Cerebellar nuclear complex (tissue), 1 donor: ENCODE measurements around the gene DIP2C.

ENCODE experiments used
- DNase-seq, 2 experiments: peaks; one replicate each; lab custom pipeline; 2025; lab: John Stamatoyannopoulos, UW

The DIP2C gene

DNA sequence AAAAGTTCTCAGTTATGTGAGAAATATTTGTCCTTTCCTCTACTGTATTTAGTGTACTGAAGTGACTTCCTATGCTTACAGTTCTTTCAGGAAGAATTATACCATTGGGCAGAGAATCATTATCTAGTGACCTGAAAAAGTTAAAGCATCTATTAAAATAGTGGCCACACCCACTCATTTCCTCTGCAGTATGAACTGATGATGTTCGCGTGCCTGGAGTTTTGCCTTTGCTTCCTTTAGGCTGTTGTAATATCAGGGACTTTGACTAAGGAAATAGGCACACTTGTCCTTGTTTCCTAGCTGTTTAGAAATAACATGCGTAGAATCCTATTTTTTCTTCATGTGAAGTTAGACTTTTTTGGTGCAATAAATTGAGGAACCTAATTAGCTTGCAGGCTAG, 453.6 kb downstream of the DIP2C start:
- no peak for DNase-seq

DNA sequence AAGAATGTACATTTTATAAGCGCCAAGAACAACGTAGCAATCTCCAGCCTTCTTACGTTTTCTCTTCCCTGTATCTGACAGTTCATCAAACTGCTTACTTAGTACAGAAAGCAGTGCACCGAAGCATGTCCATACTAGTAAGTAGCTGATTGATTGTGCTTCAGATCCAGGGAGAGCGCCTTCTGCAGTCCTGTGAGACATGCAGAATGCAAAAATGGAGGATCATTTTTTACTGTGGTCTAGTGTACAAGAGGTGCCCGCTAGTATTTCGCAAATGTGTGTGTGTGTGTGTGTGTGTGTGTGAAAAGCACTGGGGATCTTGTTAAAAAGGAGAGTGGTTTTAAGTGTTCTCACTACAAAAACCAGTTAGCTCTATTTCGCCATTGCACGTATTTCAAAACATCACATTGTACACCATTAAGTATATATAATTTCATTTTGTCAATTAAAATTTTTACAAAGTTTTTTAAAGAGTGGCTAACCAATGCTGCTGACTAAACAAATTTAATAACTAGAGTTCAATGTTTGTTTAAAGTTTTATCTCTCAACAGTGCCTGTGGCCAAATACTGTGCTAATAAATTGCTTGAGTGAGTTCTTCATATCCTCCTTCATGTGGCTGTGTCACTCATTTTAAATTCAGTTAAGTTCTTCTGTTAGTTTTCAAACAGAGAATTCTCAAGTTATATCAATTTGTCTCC, 454.6 kb downstream of the DIP2C start:
- DNase-seq = no peak

DNA sequence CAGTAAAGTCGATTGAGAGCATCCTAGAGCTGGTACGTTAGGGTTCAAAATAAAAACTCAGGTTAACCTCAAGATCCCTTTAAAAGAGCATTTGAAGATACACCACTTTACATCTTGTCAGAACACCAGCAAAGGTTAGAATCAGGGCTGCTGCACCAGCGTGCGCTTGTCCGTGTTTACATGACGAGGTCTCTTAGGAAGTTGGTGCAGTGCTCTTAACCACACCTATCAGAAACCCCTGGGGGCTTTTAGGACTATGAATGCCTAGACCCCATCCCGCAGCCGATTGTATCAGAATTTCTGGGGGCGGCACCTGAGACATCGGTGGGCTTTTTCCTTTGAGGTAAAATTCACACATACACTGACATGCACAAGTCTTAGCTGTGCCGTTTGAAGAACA, 456.6 kb downstream of the DIP2C start:
- no peak for DNase-seq

DNA sequence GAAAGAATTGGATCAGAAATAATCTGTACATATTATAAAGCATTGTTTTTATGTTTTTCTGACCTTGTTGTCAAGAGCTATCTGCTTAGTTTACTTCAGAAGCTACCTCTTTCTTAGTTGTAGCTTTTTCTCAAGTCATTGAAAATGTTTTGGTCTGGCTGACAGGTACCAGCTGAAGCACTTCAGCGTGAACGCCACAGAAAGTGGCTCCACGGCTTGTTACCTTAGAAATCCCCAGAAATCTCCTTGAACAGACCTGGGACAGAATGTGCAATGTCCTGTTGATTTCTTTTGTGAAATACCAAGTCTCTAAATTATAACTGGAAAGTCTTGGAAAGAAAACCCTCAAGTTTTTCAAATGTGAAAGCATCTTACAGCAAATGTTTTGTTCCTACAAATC, 457.4 kb downstream of the DIP2C start:
- DNase-seq = no peak

DNA sequence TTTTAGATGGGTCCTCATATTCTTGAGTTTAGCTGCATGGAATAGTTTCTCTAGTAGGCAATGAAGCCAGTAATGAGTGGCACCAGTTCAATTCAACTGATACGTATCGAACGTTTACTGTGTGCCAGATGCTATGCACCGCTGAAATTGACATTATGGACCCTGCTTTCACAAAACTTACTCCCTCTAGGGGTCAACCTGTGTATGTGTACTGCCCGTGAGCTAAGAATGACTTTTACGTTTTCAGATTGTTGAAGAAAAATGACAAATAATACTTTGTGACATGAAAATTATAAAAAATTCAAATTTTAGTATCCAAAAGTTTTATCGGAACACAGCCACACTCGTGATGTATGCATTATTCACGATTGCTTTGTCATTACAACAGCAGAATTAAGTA, 458.7 kb downstream of the DIP2C start:
- no peak for DNase-seq

DNA sequence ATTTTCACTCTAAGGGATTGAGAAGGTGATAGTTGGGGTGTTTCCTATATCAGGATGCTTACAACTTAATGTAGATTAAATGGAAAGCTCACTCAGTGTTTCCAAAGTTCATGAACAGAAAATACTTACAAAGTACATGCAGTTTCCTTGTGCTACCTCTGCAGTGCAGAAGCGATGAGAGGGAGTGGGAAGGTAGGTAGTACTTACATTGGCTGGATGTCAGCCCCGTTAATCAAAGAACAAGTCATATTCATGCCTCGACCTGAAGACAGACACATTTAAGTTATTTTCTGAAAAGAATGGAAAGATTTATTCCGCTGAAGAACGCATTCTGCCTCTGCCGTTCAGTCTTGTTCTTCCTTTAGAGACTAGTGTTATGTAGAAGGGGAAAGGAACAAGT, 461.1 kb downstream of the DIP2C start:
- no peak for DNase-seq

DNA sequence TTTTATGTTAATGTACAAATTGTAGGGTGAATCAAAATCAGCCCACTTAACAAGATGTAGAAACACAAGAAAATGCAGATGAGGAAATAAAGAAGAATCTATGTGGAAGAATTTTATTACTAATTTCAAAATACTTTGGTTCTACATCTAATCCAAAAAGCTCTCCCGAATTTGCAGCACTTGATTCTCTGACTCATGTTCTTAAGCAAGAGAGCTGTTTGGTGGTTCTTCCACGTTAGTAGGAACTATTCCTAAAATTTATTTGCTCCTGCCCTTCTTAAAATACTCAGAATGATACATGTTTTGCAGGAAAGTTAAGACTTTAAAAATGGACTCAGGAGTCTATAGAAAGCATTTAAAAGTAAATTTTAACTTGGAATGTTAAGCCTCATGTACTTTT, 462.5 kb downstream of the DIP2C start:
- DNase-seq = no peak

DNA sequence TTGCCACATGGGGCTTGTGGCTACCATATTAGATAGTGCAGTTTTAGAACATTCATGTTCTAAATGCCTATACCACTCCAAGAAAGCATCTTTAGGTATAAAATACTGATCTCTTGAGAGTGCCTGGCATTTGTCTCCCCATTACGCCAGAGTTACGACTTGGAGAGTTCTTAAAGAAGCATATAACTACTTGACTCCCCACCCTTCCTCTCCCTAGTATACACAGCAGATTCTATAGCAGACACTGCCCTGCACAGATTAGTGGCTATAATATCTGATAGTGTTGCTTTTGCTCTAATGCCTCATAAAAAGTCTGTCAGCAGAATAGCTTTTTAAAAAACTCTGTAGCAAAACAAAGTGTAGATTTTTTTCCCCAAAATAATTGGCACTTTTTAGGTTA, 463.4 kb downstream of the DIP2C start:
- DNase-seq = no peak

DNA sequence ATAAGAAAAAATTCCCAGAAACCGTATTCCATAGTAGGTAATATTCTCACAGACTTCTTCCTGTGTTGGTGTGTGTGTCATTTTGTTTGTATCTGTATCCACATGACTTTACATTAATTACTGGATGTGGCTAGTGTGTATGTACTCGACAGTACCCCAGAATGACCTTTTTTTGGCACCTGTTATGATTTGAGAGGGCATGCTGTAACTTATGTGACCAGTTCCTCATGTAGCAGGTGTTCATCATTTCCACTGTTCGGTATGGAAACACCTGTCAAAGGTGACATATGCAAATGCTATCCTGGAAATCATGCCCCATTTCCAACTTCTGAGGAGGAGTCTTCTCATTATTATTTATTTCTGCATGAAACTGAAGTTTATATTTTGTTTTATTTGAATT, 464.9 kb downstream of the DIP2C start:
- no peak for DNase-seq
